ENCODE data around the gene SNX13. TPM values are rescaled to one million over a fixed set of nuclear protein-coding genes. Genes with fewer than 3 reads are reported as not detected.

SNX13 gene, protein sequence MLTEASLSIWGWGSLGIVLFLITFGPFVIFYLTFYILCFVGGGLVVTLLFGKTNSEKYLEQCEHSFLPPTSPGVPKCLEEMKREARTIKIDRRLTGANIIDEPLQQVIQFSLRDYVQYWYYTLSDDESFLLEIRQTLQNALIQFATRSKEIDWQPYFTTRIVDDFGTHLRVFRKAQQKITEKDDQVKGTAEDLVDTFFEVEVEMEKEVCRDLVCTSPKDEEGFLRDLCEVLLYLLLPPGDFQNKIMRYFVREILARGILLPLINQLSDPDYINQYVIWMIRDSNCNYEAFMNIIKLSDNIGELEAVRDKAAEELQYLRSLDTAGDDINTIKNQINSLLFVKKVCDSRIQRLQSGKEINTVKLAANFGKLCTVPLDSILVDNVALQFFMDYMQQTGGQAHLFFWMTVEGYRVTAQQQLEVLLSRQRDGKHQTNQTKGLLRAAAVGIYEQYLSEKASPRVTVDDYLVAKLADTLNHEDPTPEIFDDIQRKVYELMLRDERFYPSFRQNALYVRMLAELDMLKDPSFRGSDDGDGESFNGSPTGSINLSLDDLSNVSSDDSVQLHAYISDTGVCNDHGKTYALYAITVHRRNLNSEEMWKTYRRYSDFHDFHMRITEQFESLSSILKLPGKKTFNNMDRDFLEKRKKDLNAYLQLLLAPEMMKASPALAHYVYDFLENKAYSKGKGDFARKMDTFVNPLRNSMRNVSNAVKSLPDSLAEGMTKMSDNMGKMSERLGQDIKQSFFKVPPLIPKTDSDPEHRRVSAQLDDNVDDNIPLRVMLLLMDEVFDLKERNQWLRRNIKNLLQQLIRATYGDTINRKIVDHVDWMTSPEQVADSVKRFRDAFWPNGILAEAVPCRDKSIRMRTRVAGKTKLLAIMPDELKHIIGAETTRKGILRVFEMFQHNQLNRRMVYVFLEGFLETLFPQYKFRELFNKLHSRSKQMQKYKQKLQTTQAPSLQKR
- 10 to 100 TPM; 19.5 to 19.8 TPM for total RNA-seq

DNA sequence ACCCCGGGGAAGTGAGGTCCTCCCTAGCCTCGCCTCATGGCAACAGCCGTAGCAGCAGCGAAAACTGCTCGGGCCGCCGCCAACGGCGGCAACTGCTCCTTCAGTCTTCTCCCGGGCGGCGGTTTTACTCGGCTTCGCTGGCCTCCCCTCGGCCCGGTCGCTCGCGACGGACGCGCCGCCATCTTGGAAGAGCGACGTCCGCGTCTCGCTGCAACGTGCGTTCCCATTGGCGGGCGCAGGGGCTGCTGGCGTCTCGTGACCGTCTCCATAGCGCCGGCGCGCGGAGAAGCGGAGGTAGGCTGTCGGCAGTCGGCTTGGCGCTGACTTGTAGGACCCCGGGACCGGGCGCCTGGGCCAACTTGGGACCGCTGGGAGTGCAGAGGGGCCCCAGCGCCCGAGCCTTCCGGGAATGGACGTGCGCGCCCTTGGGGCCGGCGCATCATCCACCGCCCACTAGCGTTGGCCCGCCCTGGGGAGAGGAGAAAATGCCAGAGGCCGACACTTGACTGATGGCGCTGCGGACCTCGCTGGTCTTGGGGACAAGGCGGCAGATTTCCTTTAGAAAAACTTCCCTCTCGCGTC, at the start of gene SNX13:
TSS of gene SNX13 (minus strand) at position 193 of the 582 bp plus-strand sequence. CDS start 199 bp downstream, outside the sequence.
- Mint-ChIP-seq H3K4me1 (ENCODE audit: low read depth) (peaks cover 49% of the 10 kb centered on the region), H3K36me3 (ENCODE audit: insufficient read depth in 2 of 2) (peaks cover 5% of the 10 kb centered on the region in 2 donors), H3K27me3 (ENCODE audit: low read depth) (no peaks in the 10 kb centered on the region), H3K9me3 (no peaks in the 10 kb centered on the region), H3K4me3 (peak within 1 kb of the TSS; percentile 92 to 96), H3K27ac (peak within 1 kb of the TSS; percentile 99)
- peak; percentile 89 to 93 for DNase-seq
- ATAC-seq (replicated peaks in 1 of 2): peak; percentile 90 to 92

DNA sequence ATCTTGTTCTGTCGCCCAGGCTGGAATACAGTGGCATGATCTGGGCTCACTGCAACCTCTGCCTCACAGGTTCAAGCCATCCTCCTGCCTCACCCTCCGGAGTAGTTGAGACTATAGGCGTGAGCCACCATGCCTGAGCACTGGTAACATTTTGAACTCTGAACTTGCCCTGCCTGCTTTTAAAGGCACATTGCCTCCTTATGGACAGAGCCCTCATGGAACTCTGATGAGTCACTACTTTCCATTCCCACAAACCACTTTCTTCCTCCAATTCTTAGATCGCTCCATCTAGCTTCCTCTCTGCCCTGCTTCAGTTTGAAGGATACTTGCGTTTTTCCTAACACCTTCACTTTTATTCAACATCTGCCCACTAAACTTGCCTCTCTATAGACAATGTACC, 49.3 kb upstream of the SNX13 start:
- peaks cover 11% of the 10 kb centered on the region for H3K27me3 Mint-ChIP-seq (ENCODE audit: low read depth)
- peaks cover 6% of the 10 kb centered on the region for H3K4me1 Mint-ChIP-seq (ENCODE audit: low read depth)
- H3K27ac Mint-ChIP-seq: no peak overlapping the region
- no peaks in the 10 kb centered on the region for H3K9me3 Mint-ChIP-seq
- no peaks in the 10 kb centered on the region for H3K36me3 Mint-ChIP-seq (ENCODE audit: insufficient read depth in 2 of 2)
- no peak overlapping the region for H3K4me3 Mint-ChIP-seq
- ATAC-seq (replicated peaks in 1 of 2) (no peak), DNase-seq (no peak)

DNA sequence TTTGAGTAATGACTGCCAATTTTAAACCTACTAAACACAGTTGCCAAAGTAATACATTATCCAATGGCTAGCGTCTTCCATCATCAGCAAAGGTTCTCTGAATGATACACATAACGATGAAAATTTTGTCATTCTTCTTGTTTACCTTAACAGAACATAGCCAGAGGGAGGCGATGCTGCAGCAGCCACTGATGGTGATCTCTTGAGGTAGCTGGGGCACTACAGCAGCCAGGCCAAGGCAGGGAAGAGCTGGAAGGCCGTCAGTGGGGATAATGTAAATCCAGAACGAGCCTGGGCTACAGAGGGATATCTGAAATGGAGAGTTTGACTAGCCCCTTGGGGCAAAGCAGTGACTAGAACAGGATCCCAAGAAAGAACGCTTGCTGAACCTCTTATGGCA, 48.6 kb upstream of the SNX13 start:
- H3K4me3 Mint-ChIP-seq: no peak overlapping the region

DNA sequence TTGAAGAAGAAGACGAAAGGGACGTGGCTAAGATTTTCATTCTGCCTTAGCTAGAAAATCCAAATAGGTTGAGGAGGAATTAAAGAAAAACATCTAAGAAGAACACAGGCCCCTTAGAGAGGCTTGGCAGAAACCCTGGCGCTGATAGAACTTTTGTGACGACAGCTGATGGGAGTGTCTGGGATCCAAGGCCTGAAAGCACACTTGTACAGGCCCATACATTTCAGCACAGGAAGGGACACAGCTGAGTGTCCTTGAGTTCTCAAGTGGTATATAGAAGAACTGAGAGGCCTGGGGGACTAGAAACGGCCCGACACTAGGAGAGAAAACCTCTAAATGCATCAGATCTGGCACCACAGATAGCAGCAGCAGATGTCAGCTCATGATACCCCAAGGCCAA, 47.8 kb upstream of the SNX13 start:
- DNase-seq (no peak), ATAC-seq (replicated peaks in 1 of 2) (no peak)
- H3K4me1 Mint-ChIP-seq (ENCODE audit: low read depth): peaks cover 5% of the 10 kb centered on the region
- H3K27ac Mint-ChIP-seq: no peak overlapping the region
- H3K4me3 Mint-ChIP-seq: no peak overlapping the region
- H3K9me3 Mint-ChIP-seq: no peaks in the 10 kb centered on the region
- no peaks in the 10 kb centered on the region for H3K36me3 Mint-ChIP-seq (ENCODE audit: insufficient read depth in 2 of 2)
- H3K27me3 Mint-ChIP-seq (ENCODE audit: low read depth): peaks cover 10% of the 10 kb centered on the region

More for the DNA sequence above, 48.6 kb upstream of the SNX13 start:
- Mint-ChIP-seq H3K27ac (no peak overlapping the region), H3K36me3 (ENCODE audit: insufficient read depth in 2 of 2) (no peaks in the 10 kb centered on the region), H3K4me1 (ENCODE audit: low read depth) (peaks cover under 1% of the 10 kb centered on the region), H3K27me3 (ENCODE audit: low read depth) (peaks cover 11% of the 10 kb centered on the region), H3K9me3 (no peaks in the 10 kb centered on the region)
- ATAC-seq (replicated peaks in 1 of 2) (no peak), DNase-seq (no peak)

DNA sequence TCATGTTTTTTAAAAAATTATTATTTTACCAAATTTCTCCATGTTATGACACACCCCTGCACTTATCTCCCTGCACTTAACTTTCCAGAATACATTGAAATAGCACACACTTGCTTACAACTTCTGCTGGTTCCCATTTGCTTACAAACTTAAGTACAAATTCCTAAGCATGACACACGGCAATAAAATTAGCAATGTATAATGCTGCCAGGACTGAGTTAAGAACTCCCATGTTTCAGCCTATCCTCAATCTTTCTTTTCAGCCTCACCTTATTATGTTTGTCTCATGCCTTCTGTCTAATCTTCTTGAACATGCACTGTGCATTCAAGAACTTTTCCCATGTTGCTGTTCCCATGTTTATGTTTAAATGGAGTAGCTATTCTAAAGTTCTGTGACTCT, 46.6 kb upstream of the SNX13 start:
- Mint-ChIP-seq H3K4me1 (ENCODE audit: low read depth) (peaks cover 7% of the 10 kb centered on the region), H3K4me3 (no peak overlapping the region), H3K9me3 (no peaks in the 10 kb centered on the region), H3K27me3 (ENCODE audit: low read depth) (peaks cover 5% of the 10 kb centered on the region), H3K27ac (no peak overlapping the region), H3K36me3 (ENCODE audit: insufficient read depth in 2 of 2) (no peaks in the 10 kb centered on the region)
- no peak for DNase-seq
- ATAC-seq (replicated peaks in 1 of 2): no peak

DNA sequence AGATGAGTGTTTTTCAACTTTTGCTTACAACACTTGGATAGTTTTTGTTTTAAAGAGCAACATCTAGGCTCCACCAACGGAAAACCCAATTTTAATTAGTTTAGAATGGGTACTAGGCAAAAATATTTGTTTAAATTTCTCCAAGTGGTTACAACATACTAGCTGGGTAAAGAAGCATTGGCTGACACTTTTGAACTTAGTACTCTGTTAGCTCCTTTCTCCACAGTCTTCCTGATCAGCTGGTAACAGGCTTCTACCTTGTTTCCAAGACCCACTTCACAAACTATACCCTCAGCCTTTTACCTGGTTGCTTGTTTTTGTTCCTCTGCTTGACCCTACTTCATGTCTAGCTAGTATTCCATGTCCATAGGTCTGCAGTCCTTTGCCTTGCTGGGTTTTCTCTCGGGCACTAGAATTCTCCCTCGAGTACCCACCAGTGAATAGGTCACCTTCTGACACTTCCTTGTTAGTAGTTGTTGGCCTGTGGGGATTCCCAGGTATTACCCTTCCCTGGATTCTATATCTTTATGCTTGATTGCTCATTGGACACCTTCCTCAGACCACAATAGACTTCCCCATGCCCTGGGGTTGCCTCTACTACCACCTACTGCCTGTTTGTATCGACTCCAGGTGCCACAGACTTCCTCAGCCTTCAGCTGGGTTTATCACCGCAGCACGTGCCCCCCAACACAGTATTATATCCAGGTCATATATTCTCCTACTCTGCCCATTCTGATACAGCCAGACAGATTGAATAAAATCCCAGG, 45.4 kb upstream of the SNX13 start:
- H3K4me1 Mint-ChIP-seq (ENCODE audit: low read depth): peaks cover 7% of the 10 kb centered on the region

DNA sequence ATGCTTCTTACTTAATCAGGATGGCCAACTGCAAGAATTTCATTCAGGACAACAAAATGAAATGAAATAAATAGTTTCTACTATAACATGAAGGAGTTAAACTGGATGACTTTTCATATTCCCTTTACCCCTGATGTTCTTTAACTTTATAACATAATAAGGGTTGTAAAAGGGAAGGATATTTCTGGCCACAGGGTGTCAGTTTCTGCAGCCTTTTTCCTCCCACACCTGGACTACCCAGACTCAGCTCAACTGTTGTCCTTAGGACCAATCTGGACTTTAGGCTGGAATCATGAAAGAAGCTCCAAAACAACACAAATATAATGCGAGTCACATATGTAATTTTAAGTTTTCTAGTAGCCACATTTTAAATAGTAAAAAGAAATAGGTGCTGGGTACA, 44.0 kb upstream of the SNX13 start:
- no peak overlapping the region for H3K27ac Mint-ChIP-seq
- DNase-seq (no peak), ATAC-seq (replicated peaks in 1 of 2) (no peak)
- H3K4me3 Mint-ChIP-seq: no peak overlapping the region
- peaks cover 7% of the 10 kb centered on the region for H3K4me1 Mint-ChIP-seq (ENCODE audit: low read depth)
- H3K27me3 Mint-ChIP-seq (ENCODE audit: low read depth): peaks cover 5% of the 10 kb centered on the region
- H3K36me3 Mint-ChIP-seq (ENCODE audit: insufficient read depth in 2 of 2): no peaks in the 10 kb centered on the region
- H3K9me3 Mint-ChIP-seq: no peaks in the 10 kb centered on the region

More for the DNA sequence above, 45.4 kb upstream of the SNX13 start:
- no peak overlapping the region for H3K27ac Mint-ChIP-seq
- H3K36me3 Mint-ChIP-seq (ENCODE audit: insufficient read depth in 2 of 2): no peaks in the 10 kb centered on the region
- ATAC-seq (replicated peaks in 1 of 2): no peak
- no peak overlapping the region for H3K4me3 Mint-ChIP-seq
- no peaks in the 10 kb centered on the region for H3K9me3 Mint-ChIP-seq
- DNase-seq: no peak
- peaks cover 5% of the 10 kb centered on the region for H3K27me3 Mint-ChIP-seq (ENCODE audit: low read depth)

DNA sequence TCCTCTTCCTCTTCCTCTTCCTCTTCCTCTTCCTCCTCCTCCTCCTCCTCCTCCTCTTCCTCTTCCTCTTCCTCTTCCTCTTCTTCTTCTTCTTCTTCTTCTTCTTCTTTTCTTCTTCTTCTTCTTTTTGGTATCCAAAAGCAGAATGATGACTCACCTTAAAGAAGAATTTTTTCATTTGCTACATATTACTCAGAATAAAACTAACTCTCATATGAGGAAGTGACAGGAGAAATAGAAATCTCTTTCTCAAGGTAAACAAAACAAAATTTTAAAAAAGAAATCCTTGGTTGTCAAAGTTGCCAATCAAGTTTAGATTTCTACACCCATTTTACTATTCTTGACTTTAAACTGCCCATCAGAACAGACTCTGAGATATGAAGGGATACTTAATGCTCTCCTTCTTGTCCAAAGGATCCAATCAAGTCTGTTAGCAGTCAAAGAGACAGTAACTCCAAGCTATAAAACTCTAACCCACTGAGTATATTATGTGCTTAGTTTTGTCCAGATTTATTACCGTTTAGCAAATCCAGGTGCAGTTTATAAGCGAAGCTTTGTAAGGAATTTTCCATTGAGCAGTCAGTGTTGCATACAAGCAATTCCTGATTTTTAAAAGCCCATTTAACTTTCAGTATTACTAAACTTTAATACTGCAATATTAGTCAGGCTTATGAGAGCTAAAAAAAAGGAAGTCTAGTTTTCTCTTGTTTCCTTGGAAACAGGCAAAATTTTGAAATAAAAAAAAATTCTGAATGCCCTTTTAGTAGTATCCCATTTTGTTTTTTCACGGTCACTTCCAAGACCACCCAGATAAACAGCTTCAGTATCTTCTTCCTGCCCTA, 43.1 kb upstream of the SNX13 start:
- DNase-seq (no peak), ATAC-seq (replicated peaks in 1 of 2) (peak in 1 of 2 donors; percentile 32)
- peak overlapping the region; percentile 30 for H3K27ac Mint-ChIP-seq
- H3K4me1 Mint-ChIP-seq (ENCODE audit: low read depth): peaks cover 7% of the 10 kb centered on the region
- peaks cover 5% of the 10 kb centered on the region for H3K27me3 Mint-ChIP-seq (ENCODE audit: low read depth)
- no peak overlapping the region for H3K4me3 Mint-ChIP-seq
- no peaks in the 10 kb centered on the region for H3K36me3 Mint-ChIP-seq (ENCODE audit: insufficient read depth in 2 of 2)
- no peaks in the 10 kb centered on the region for H3K9me3 Mint-ChIP-seq

DNA sequence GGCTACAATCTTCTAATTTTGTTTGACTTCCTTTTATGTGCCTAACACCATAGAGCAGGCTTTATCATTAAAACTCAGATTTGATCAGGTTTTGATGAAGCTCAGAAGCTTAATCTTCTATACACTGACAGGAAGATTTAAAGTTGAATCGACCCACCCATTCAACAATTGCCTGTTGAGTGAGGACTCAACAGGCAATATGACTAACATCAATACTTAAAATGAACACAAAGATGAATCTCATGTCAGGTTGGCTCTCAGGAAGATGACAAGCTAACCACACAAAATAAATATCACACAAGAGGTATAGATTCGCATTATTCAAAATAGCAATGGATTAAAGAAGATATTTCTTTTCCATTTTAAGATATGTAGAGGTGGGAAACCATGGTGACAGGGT, 36.7 kb upstream of the SNX13 start:
- Mint-ChIP-seq H3K27ac (no peak overlapping the region), H3K36me3 (ENCODE audit: insufficient read depth in 2 of 2) (no peaks in the 10 kb centered on the region), H3K27me3 (ENCODE audit: low read depth) (no peaks in the 10 kb centered on the region), H3K4me3 (no peak overlapping the region), H3K9me3 (no peaks in the 10 kb centered on the region), H3K4me1 (ENCODE audit: low read depth) (peaks cover 6% of the 10 kb centered on the region)
- peak; percentile 31 to 64 for ATAC-seq (replicated peaks in 1 of 2)
- no peak for DNase-seq

DNA sequence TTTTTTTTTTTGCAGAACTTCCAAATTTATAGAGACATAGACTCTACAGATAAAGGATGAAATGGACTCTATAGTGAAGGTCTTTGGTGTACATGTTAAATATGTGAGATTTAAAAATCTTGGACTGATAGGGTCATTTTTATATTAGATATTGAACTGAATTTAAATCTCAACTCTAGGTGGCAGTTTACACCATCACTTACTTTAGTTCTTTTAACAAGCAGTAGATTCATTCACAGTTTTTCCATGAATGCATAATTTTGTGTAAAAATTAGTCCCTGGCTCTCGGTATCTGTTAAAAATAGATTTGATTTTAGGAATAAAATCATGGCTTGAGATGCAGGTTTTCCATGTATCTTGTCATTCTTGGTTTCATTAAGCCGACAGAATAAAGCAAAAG, 31.1 kb upstream of the SNX13 start:
- Mint-ChIP-seq H3K9me3 (no peaks in the 10 kb centered on the region), H3K27me3 (ENCODE audit: low read depth) (peaks cover 7% of the 10 kb centered on the region), H3K27ac (no peak overlapping the region), H3K4me3 (no peak overlapping the region), H3K36me3 (ENCODE audit: insufficient read depth in 2 of 2) (no peaks in the 10 kb centered on the region), H3K4me1 (ENCODE audit: low read depth) (no peaks in the 10 kb centered on the region)
- no peak for DNase-seq
- no peak for ATAC-seq (replicated peaks in 1 of 2)

DNA sequence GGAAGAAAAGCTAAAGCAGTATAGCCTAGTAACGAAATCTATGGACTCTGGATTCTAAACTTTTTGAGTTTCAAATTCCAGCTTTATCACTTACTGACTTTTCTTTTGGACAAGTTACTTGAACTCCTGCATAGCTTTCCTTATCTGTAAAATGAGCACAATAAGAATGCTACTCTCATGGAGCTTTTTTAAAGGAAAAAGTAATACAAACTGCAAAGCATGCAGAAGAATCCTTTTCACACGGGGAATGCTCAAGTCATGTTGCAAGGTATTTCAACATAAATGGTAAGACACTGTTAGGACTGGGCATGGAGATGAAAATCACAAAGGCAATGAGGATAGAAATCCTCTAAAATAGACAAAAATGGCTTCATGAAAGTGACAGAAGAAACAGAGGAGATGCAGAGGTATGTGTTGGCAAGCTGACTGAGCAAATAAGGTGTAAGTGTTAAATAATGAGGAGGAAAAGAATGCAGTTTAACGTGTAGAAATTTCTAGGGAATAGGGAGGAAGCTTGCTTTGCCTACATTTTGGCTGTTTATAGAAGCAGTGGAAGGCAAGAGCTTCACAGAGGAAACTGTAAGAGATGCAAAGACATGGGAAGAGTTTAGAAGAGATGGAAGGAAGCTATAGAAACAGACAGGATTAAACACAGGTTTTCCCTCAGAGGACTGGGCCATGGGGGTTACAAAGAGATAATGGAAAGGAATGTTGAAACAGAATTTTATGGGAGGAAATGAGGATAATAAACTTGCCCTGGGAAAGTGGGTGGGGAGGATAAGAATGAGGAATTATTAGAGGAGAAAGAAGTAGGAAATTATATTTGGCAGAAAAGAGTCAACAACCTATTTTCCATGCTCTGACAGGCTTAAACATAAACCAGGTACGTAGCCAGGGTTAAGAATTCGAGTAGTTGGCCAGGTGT, 28.8 kb upstream of the SNX13 start:
- DNase-seq: no peak
- no peak for ATAC-seq (replicated peaks in 1 of 2)
- no peak overlapping the region for H3K4me3 Mint-ChIP-seq
- H3K27me3 Mint-ChIP-seq (ENCODE audit: low read depth): peaks cover 7% of the 10 kb centered on the region
- H3K27ac Mint-ChIP-seq: no peak overlapping the region
- no peaks in the 10 kb centered on the region for H3K4me1 Mint-ChIP-seq (ENCODE audit: low read depth)
- H3K36me3 Mint-ChIP-seq (ENCODE audit: insufficient read depth in 2 of 2): no peaks in the 10 kb centered on the region
- H3K9me3 Mint-ChIP-seq: peaks cover 0 to 2% of the 10 kb centered on the region in 2 donors
